Inflammatory macrophage (primary cell): Measurements from ENCODE around the gene STXBP5.

Source experiments
- DNase-seq, 2 donors: peaks; one replicate each; pipeline ENCODE4 v3.0.0-alpha.2; 2020 to 2022

Gene STXBP5

GRCh38 chr6:147384737-147385710 is 180.8 kb downstream of the STXBP5 start:
- no peak for DNase-seq

DNA sequence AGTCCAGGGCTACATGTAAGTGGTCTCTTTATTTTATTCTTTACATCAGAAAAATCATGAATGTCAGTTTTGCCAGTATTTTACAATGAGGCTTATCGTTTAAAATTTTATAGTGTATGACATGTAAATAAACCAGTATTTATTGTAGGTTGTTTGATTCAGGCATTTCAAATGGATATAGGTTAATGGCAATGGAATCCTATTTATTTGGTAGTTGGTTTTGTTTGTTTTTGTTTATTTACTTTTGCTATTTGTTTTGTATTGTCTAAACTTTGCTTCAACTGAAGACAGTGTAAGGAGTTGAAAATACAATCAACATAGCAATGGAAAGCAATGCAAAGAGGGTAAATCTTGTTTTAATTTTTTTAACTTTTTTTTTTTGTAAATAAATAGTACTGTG is 185.2 kb downstream of the STXBP5 start:
- no peak for DNase-seq

GRCh38 chr6:147390909-147391536 is 186.8 kb downstream of the STXBP5 start:
- peak; percentile 5 to 10 for DNase-seq

DNA sequence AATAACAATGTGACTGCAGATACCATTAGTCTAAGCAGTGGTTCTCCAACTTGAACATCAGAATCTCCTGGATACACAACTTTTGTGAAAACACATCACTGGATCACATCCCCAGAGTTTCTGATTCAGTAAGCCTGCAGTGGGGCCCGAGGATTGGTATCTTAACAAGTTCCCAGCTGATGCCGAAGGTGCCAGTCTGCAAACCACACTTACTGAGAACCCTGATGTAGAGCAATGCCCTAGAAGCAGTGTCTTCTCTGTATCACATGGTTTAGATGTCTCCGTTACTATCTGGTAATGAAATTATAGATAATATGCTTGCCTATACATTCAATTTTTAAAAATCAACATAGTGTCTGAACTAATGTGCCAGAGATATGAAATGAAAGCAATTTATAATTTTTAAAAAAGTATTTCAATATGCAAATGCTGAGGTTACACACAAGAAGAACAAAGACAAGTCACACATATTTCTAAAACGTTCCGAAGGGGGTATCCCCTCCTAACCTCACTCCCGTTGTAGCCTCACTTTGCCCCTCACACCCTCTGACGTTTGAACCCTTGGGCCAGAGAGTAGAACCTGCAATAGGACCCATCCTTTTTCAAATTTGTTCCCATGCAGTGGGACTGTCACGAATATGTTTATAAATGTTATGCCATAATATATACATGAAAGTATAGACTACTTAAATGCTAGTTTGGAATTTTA is 188.9 kb downstream of the STXBP5 start:
- no peak for DNase-seq

GRCh38 chr6:147395158-147395557 is 190.9 kb downstream of the STXBP5 start:
- DNase-seq, result no peak

DNA sequence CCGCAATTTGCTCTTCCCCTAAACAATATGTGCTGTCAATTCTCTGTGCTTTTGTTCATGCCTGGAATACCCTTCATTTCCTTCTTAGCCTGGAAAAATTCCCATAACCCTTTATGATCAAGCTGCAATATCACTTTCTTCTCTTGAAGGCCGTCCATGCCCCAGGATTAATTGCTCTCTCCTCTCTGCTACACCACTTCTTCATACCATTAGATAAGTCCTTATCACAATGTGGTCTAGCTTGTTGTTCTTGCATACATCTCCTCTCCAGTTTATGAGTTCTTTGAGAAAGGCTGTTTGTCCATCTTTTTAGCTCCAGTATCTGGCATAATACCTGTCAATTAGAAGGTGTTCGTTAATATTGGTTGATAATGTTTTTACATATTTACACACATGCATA is 193.1 kb downstream of the STXBP5 start:
- no peak for DNase-seq

DNA sequence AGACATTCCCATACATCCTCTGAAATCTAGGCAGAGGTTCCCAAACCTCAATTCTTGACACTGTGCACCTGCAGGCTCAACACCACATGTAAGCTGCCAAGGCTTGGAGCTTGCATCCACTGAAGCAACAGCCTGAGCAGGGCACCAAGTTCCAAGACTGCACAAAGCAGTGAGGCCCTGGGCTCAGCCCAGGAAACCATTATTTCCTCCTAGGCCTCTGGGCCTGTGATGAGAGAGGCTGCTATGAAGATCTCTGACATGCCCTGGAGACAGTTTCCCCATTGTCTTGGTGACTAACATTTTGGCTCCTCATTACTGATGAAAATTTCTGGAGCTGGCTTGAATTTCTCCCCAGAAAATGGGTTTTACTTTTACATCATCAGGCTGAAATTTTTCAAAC is 196.8 kb downstream of the STXBP5 start:
- no peak for DNase-seq

- no peak for DNase-seq
Observed at GRCh38 chr6:147401779-147402178, 197.6 kb downstream of the STXBP5 start.

- DNase-seq, result no peak
Observed at GRCh38 chr6:147406783-147407182, 202.6 kb downstream of the STXBP5 start.

DNA sequence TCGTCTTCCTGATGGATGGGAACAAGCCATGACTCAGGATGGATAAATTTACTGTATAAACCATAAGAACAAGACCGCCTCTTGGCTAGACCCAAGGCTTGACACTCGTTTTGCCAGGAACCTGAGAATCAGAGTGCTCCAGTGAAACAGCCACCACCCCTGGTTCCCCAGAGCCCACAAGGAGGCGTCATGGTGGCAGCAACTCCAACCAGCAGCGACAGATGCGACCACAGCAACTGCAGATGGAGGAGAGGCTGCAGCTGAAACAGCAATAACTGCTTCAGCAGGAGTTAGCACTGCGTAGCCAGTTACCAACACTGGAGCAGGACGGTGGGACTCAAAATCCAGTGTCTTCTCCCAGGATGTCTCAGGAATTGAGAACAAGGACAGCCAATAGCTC is 203.4 kb downstream of the STXBP5 start:
- no peak for DNase-seq

DNA sequence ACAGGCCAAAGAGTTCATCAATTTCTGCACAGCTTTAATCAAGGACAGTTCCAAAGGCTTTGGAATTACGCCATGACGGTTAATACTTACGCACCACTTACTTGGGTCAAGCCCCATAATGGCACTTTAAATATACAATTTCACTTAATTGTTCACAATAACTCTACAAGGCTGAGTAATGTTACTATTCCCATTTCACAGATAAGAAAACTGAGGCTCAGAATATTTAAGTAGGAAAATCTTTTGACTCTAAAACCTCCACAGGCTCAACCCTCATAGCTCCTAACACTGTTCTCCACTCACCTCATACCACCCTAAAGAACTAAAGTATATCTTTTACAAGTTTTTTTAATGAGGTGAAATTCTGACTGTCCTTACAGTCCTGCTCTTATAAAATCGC is 212.4 kb downstream of the STXBP5 start:
- no peak for DNase-seq

DNA sequence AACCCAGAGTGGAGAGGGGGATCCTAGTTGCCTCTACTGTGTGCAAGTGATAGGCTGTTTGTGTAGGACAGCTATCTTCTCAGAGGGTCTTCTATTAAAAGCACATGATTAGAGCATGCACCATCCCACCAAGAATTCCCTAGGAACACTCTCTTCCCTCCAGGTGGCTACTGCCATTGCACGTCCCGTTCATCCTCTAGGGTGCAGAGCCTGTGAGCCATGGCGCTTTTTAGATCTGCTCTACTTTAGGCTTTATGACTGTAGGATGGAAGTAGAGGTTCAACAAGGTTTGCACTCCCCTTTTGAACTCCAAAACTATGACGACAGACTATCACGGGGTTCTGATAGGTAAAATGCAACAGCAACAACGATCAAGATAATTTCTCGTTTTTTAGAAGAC is 213.7 kb downstream of the STXBP5 start:
- no peak for DNase-seq

DNA sequence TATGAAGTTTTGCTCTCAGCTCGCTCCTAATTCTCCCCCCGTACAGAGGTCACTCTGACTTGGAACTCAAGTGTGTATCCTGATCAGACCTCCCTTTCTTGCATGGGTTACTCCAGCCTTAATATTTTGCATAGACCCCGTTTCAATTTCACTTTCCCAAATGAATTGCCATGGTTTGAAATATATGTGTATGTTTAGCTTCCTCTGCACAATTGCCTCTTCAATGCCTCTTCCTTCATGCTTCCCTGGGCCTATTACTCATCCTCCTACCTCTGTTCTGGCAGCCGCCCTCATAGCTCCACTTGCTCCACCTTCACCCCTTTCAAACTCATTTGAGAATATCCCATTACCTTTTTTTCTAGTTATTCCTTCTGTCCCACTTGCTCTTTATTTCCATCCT is 214.3 kb downstream of the STXBP5 start:
- no peak for DNase-seq

DNA sequence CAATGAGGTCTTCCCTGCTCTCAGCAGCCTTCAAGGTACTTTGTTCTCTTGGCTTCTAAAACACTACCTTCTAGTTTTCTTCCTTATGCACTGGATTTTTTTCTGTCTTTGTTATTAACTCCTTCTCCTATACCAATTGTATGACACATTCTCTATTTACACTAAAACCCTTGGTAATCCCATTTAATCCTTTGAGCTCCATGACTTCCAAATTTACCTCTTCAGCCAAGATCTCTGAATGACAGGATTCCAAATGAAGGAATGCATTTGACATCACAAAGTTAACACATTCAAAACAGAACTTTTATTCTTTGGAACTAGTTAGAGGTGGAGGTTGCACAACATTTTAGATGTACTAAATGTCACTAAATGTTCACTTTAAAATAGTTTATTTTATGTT is 217.7 kb downstream of the STXBP5 start:
- no peak for DNase-seq

GRCh38 chr6:147423111-147423510 is 218.9 kb downstream of the STXBP5 start:
- no peak for DNase-seq

DNA sequence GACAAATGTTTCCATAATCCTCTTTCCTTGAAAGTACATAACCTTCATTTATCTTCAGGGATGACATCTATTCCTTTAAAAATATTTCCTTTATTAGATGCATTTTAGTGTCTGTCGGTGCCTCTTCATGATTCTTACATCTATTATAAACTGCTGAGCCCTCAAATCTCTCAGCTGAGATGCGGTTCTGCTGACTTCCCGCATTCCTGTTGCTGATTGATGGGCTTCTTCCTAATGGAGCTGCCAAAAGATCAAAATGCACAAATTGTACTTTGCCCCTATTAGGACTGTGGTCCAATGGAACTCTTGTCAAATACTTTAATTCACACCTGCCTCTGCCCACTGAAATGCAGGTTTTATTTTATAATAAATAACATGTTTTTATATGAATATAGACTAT is 225.6 kb downstream of the STXBP5 start:
- DNase-seq, result no peak

DNA sequence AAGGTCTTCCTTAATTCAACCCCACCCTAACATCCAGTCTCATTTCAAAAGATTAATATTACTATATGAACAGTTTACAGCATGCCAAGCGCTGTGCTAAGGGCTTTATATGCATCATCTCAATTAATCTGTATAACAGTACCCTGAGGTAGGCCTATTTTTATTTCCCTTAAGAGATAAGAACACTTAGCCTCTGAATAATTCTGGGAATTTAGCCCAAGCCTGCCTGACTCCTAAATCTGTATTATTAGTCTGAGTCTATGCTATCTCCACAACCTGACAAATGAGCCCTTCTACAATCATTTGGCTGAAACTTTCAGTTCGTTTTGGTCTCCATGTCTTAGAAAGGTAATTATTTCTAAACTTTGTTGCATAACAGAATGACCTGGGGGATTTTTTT is 226.6 kb downstream of the STXBP5 start:
- no peak for DNase-seq

DNA sequence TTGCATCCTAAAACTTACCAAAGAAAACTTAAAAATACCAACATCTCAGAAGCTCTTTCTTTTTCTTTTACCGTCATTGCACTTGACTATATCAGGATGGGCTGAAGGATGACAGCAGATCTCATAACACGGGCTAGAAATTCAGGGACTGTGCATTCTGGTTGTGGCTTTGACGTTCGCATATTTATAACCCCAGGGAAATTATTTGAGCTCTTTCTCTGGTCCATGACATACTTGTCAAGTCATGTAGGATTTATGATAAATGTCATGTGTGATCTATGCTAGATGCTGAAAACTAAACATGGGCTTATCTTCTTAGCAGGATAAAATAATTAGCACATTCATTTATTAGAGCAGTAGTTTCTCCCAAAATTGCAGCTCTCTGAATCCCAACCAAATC is 229.9 kb downstream of the STXBP5 start:
- DNase-seq, result no peak

- DNase-seq, result no peak
Observed at GRCh38 chr6:147434516-147434915, 230.3 kb downstream of the STXBP5 start.

- DNase-seq, result no peak
Observed at GRCh38 chr6:147437615-147438014, 233.4 kb downstream of the STXBP5 start.

DNA sequence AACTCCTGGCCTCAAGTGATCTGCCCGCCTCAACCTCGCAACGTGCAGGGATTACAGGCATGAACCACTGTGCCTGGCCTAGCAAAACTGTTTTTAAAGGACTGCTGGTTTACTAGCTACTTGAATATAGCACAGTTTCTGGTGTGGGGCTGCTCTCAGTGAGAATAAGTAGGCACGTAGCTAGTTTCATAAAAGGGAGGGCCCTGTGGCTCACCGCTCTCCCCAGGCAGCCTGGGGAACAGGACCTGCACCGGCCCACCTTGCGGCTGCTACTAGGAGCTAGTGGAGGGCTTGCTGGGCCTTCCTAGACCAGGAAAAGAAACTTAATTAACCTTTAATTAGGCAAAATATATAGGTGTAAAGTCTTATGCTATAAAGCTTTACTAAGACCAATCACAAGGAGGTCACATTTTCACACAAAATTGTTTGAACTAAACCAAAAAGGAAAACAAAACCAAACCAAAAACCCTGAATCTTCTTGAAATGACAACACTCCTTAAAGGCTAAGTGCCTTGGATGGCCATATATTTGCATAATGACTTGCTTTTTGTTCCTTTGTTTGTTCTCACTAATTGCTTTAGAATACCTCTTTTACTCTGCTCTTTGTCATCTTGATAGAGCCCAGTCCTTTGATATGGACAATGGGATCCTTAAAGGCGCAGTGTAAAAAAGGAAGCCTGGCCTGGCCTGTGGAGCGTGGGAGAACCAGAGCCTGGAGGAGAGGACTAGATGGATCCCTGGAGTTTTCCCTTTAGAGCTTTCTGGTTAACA is 234.7 kb downstream of the STXBP5 start:
- DNase-seq, result no peak
